Parathyroid adenoma (tissue), 2 donors: ENCODE measurements around the gene POP4.

Source experiments
- H2AFZ ChIP-seq: fragments of 300-600 bp; sonication (generic); one replicate; pipeline ENCODE4 v1.7.0; 2017; ENCODE audit warnings: antibody characterized with exemption, mild to moderate bottlenecking
- H3K27ac ChIP-seq: fragments of 300-600 bp; sonication (generic); one replicate; pipeline ENCODE4 v1.7.0; 2017
- H3K27me3 ChIP-seq: fragments of 300-600 bp; sonication (generic); one replicate; pipeline ENCODE4 v1.7.0; 2017; ENCODE audit warnings: low read length; ENCODE audit not compliant: control insufficient read depth, insufficient read depth
- H3K36me3 ChIP-seq: fragments of 300-600 bp; sonication (generic); one replicate; pipeline ENCODE4 v1.7.0; 2017; ENCODE audit warnings: low read length; ENCODE audit not compliant: control insufficient read depth, insufficient read depth
- H3K4me1 ChIP-seq: fragments of 300-600 bp; sonication (generic); one replicate; pipeline ENCODE4 v1.7.0; 2017; ENCODE audit warnings: control low read depth
- H3K4me2 ChIP-seq: fragments of 300-600 bp; sonication (generic); one replicate; pipeline ENCODE4 v1.7.0; 2017; ENCODE audit warnings: low read length
- H3K4me3 ChIP-seq: fragments of 300-600 bp; sonication (generic); one replicate; pipeline ENCODE4 v1.7.0; 2017; ENCODE audit warnings: low read depth, low read length
- H3K79me2 ChIP-seq: fragments of 300-600 bp; sonication (generic); one replicate; pipeline ENCODE4 v1.7.0; 2017; ENCODE audit warnings: control low read depth
- H3K9ac ChIP-seq: fragments of 300-600 bp; sonication (generic); one replicate; pipeline ENCODE4 v1.7.0; 2017; ENCODE audit warnings: mild to moderate bottlenecking
- H3K9me3 ChIP-seq: fragments of 300-600 bp; sonication (generic); one replicate; pipeline ENCODE4 v1.7.0; 2017; ENCODE audit warnings: low read length; ENCODE audit not compliant: control insufficient read depth
- CTCF ChIP-seq: fragments of 300-600 bp; sonication (generic); IDR thresholded peaks from one replicate; pipeline ENCODE4 v1.7.0; 2017; ENCODE audit warnings: antibody characterized with exemption, mild to moderate bottlenecking
- donor health status: primary hyperparathyroidism.

The POP4 gene

GRCh38 chr19:29622166-29623070, 16.3 kb downstream of the POP4 start:
- Histone ChIP-seq H3K79me2 (no peaks in the 10 kb centered on the region), H3K4me2 (no peak overlapping the region), H3K9ac (no peak overlapping the region), H3K27me3 (no peaks in the 10 kb centered on the region), H3K4me1 (no peaks in the 10 kb centered on the region), H2AFZ (no peak overlapping the region), H3K36me3 (no peaks in the 10 kb centered on the region), H3K9me3 (no peaks in the 10 kb centered on the region), H3K27ac (no peak overlapping the region), H3K4me3 (no peak overlapping the region)
- no peak for TF ChIP-seq CTCF

- no peak overlapping the region for H3K27ac ChIP-seq
- no peaks in the 10 kb centered on the region for H3K79me2 ChIP-seq
- no peaks in the 10 kb centered on the region for H3K9me3 ChIP-seq
- H3K27me3 ChIP-seq = no peaks in the 10 kb centered on the region
- no peak overlapping the region for H3K4me3 ChIP-seq
- H3K4me1 ChIP-seq = no peaks in the 10 kb centered on the region
- no peak overlapping the region for H2AFZ ChIP-seq
- no peak for TF ChIP-seq CTCF
- no peak overlapping the region for H3K9ac ChIP-seq
- H3K36me3 ChIP-seq = no peaks in the 10 kb centered on the region
- no peak overlapping the region for H3K4me2 ChIP-seq
These were observed 17.8 kb downstream of the POP4 start for GRCh38 chr19:29623726-29624488.

DNA sequence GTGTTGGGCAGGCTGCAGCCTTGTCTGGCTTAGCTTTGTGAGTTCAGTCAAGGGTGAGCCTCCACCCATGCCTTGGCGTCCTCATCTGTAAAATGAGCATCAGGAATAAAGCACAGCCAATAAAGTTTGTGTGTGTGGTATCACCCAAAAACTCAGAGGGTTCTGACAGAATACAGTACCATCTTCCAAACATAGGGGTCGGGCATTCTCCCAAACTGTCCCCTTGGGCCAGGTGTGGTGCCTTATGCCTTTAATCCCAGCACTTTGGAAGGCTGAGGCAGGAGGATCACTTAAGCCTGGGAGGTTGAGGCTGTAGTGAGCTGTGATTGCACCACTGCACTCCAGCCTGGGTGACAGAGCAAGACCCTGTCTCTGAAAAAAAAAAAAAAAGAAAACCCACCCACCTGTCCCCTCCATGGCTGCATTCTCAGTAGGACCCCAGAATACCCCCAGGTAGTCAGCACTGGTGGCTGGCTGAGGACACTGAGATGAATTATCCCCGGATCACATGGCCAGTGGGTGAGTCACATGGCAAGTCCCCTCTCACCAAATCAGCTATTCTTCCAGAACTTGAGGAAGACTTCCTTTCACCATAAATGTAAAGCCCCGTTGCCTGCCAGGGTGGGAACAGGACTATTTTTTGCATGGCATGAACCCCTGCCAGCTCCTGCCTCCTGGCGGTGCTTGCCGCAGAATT, 18.6 kb downstream of the POP4 start:
- no peaks in the 10 kb centered on the region for H3K36me3 ChIP-seq
- no peak overlapping the region for H3K27ac ChIP-seq
- no peak for TF ChIP-seq CTCF
- H3K9ac ChIP-seq = no peak overlapping the region
- no peaks in the 10 kb centered on the region for H3K9me3 ChIP-seq
- no peaks in the 10 kb centered on the region for H3K27me3 ChIP-seq
- H3K4me3 ChIP-seq = no peak overlapping the region
- no peak overlapping the region for H3K4me2 ChIP-seq
- H3K4me1 ChIP-seq = no peaks in the 10 kb centered on the region
- H3K79me2 ChIP-seq = no peaks in the 10 kb centered on the region
- H2AFZ ChIP-seq = no peak overlapping the region

DNA sequence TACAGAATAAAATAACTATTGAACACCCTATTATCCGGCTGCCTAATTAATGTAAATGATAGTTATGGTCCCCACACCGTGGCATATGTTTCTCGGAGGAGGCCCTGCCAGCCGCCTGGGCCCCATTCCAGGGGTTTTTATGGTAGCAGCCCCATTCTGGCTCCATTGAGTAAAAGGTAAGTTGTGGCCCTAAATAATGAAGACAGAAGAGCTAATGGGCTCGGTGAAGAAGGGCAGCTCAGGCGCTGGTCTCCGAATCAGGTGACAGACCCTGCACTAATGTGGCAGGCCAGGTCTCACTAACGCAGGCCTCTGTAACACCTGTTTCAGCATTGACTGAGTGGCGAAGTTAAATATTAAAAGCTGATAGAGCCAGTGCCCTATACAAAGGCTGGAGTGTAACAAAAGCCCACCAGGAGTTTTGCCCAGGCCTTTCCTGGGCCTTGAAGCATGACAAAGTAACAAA, 19.1 kb downstream of the POP4 start:
- Histone ChIP-seq H3K27ac (no peak overlapping the region), H3K4me1 (no peaks in the 10 kb centered on the region)

More for the DNA sequence above, 19.1 kb downstream of the POP4 start:
- Histone ChIP-seq H2AFZ (no peak overlapping the region), H3K4me2 (no peak overlapping the region), H3K4me3 (no peak overlapping the region), H3K79me2 (no peaks in the 10 kb centered on the region), H3K9ac (no peak overlapping the region), H3K9me3 (no peaks in the 10 kb centered on the region), H3K36me3 (no peaks in the 10 kb centered on the region), H3K27me3 (no peaks in the 10 kb centered on the region)
- no peak for TF ChIP-seq CTCF
